NT2/D1 (cell line): ENCODE results near the gene GSG1L.

ENCODE experiments used
- YY1 ChIP-seq: IDR thresholded peaks from 2 replicates; pipeline ENCODE4 v1.6.1; 2011; ENCODE audit not compliant: insufficient read length, insufficient read depth
- ZNF274 ChIP-seq: IDR thresholded peaks from 2 replicates; pipeline ENCODE4 v1.6.1; 2011; ENCODE audit warnings: mild to moderate bottlenecking, low read depth, low read length

GRCh38 chr16:27795992-27796614 lies 267.4 kb downstream of the GSG1L start:
- TF ChIP-seq YY1 (no peak), ZNF274 (no peak)
